ENCODE results near the gene TCF7. TPM values are rescaled to one million over a fixed set of nuclear protein-coding genes. Genes with fewer than 3 reads are reported as not detected.
"Not testable (repeated sequence)": the region's sequence is repeated elsewhere in the genome, so short reads cannot be mapped to it uniquely, and the experiment has no call there.

Gene TCF7
- polyA plus RNA-seq, 1 of the 3 experiments (the other 2 are of a cell fraction), result 2.7 TPM

DNA sequence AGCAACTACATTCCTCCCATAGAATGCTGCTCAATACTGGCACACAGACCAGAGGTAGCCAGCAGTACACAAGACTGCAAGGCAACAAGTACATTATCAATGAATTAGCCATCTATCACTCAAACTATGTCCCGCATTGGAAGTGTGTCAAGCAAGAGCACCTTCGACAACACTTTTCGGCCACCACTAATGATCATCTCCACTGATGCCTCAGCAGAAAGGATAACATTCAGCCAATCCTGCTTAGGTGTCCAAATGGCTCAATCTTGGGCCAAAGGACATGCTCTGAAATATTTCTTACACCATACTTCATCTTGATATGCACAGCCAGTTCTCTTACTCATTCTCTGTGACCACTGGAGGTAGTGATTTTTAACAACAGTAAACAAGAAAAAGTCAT lies 37.2 kb downstream of the TCF7 start:
- peaks cover 72 to 86% of the 10 kb centered on the region in 2 experiments for H3K36me3 ChIP-seq (replicated peaks in 1 of 2; ENCODE audit: control insufficient read depth in 1 of 2, insufficient read depth in 2 of 2, low read length in 1 of 2)
- no peak for DNase-seq
- H3K9me2 ChIP-seq, result no peaks in the 10 kb centered on the region
- peaks cover 69% of the 10 kb centered on the region for H3K79me2 ChIP-seq (ENCODE audit: insufficient read depth)
- H3K9ac ChIP-seq, result no peak overlapping the region
- H3K27me3 ChIP-seq (ENCODE audit: insufficient read depth), result no peaks in the 10 kb centered on the region
- CTCF ChIA-PET, result interaction anchor here (1.6 to 18.5 kb wide), 5 partner anchors 15 to 138 kb away, joined by 5 to 673 read pairs (median 32); no protein-coding TSS in a partner anchor
- peaks cover 14% of the 10 kb centered on the region for H3F3A ChIP-seq (replicated peaks; ENCODE audit: insufficient read depth)
- H3K4me3 ChIP-seq (ENCODE audit: low read depth in 2 of 2, low read length in 1 of 2), result no peak overlapping the region
- WGBS (ENCODE audit: low lambda C conversion rate), result 95% methylated on average over 3 of the region's 3 CpGs
- TF ChIP-seq USF1 (IDR thresholded peaks at IDR 0.05; ENCODE audit: borderline replicate concordance, low read depth), result no peak
- no peak for TF ChIP-seq NRF1 (IDR thresholded peaks at IDR 0.05; ENCODE audit: low read depth, low read length)
- TF ChIP-seq GABPA (IDR thresholded peaks at IDR 0.05; ENCODE audit: low read depth), result no peak
- TF ChIP-seq FOXJ3 (CRISPR knock-in tag; IDR thresholded peaks at IDR 0.05), result no peak
- TF ChIP-seq SIN3A (IDR thresholded peaks at IDR 0.05; ENCODE audit: borderline replicate concordance, low read depth, low read length), result no peak
- TF ChIP-seq FOSL2 (IDR thresholded peaks at IDR 0.05; ENCODE audit: borderline replicate concordance, low read depth), result no peak
- no peak for TF ChIP-seq IRF3 (IDR thresholded peaks at IDR 0.05; ENCODE audit: low read depth, low read length)
- no peak for TF ChIP-seq RXRA (IDR thresholded peaks at IDR 0.05; ENCODE audit: borderline replicate concordance, low read depth)
- TF ChIP-seq GATA2 (CRISPR knock-in tag; IDR thresholded peaks at IDR 0.05), result no peak
- TF ChIP-seq USF2 (IDR thresholded peaks at IDR 0.05; ENCODE audit: borderline replicate concordance, low read depth, low read length), result no peak
- no peak for TF ChIP-seq EZH2phosphoT487 (IDR thresholded peaks at IDR 0.05; ENCODE audit: borderline replicate concordance, low read depth)
- TF ChIP-seq, protein P1, sequence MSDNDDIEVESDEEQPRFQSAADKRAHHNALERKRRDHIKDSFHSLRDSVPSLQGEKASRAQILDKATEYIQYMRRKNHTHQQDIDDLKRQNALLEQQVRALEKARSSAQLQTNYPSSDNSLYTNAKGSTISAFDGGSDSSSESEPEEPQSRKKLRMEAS (IDR thresholded peaks at IDR 0.05; ENCODE audit: low read depth), result no peak
- TF ChIP-seq ELF1 (IDR thresholded peaks at IDR 0.05), result no peak
- no peak for TF ChIP-seq CHD2 (IDR thresholded peaks at IDR 0.05; ENCODE audit: low read length, partially characterized antibody)
- TF ChIP-seq ZBTB33 (IDR thresholded peaks at IDR 0.05; ENCODE audit: borderline replicate concordance, low read depth), result no peak
- no peak overlapping the region for H3K27ac ChIP-seq (ENCODE audit: low read depth in 2 of 2, low read length in 1 of 2)
- no peak overlapping the region for H2AFZ ChIP-seq (ENCODE audit: low read depth)
- peaks cover 20% of the 10 kb centered on the region for H4K20me1 ChIP-seq (ENCODE audit: insufficient read depth)
- H3K4me1 ChIP-seq (ENCODE audit: control insufficient read depth in 1 of 2, insufficient read depth in 2 of 2, low read depth in 1 of 2, low read length in 1 of 2), result no peaks in the 10 kb centered on the region; a peak in 1 of 4 replicates
- POLR2A ChIA-PET, result no interaction called here
- H3K9me3 ChIP-seq, result no peaks in the 10 kb centered on the region
- no peak overlapping the region for H3K4me2 ChIP-seq

DNA sequence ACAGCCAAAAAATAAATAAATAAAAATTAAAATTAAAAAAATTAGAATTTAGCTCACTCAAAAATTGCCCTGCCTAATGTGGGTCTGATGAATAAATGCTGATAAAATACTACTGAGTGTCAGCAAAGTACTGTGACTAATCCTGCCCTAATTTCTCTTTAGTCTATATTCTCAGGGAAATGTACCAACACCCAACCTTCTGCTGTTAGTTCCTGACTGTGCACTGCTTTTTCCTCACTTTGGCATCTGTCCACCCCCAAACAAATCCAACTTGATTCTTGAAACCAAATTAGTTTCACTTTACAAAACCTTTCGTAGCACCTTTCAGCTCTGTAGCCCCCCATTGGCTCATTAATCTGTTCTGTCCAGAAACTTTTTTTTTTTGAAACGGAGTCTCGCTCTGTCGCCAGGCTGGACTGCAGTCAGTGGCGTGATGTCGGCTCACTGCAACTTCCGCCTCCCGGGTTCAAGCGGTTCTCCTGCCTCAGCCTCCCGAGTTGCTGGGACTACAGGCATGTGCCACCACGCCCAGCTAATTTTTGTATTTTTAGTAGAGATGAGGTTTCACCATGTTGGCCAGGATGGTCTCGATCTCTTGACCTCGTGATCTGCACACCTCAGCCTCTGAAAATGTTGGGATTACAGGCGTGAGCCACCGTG lies 37.8 kb downstream of the TCF7 start:
- POLR2A ChIA-PET, result interaction anchor here (1.4 kb wide), 1 partner anchor 24 kb away, joined by 5 read pairs; no protein-coding TSS in a partner anchor
- H3K36me3 ChIP-seq (replicated peaks in 1 of 2; ENCODE audit: control insufficient read depth in 1 of 2, insufficient read depth in 2 of 2, low read length in 1 of 2), result peaks cover 77 to 85% of the 10 kb centered on the region in 2 experiments
- 98% methylated on average over 15 of the region's 15 CpGs for WGBS (ENCODE audit: low lambda C conversion rate)

More for the DNA sequence above, 37.8 kb downstream of the TCF7 start:
- DNase-seq; H3K4me2 ChIP-seq; H3K27me3 ChIP-seq (ENCODE audit: insufficient read depth); H3K27ac ChIP-seq (ENCODE audit: low read depth in 2 of 2, low read length in 1 of 2); H3K4me3 ChIP-seq (ENCODE audit: low read depth in 2 of 2, low read length in 1 of 2); H3K9me3 ChIP-seq; H3K9ac ChIP-seq; H2AFZ ChIP-seq (ENCODE audit: low read depth); H3K9me2 ChIP-seq; H3K4me1 ChIP-seq (ENCODE audit: control insufficient read depth in 1 of 2, insufficient read depth in 2 of 2, low read depth in 1 of 2, low read length in 1 of 2): not testable (repeated sequence)
- CTCF ChIA-PET, result interaction anchor here (0.8 to 9.8 kb wide), 6 partner anchors 15 to 113 kb away, joined by 3 to 99 read pairs (median 4); no protein-coding TSS in a partner anchor
- H3K79me2 ChIP-seq (ENCODE audit: insufficient read depth), result peaks cover 65% of the 10 kb centered on the region
- H3F3A ChIP-seq (replicated peaks; ENCODE audit: insufficient read depth), result peaks cover 10% of the 10 kb centered on the region
- peaks cover 14% of the 10 kb centered on the region for H4K20me1 ChIP-seq (ENCODE audit: insufficient read depth)

All from SK-N-SH (cell line).